ENCODE data around the gene ALK.

The ALK gene

DNA sequence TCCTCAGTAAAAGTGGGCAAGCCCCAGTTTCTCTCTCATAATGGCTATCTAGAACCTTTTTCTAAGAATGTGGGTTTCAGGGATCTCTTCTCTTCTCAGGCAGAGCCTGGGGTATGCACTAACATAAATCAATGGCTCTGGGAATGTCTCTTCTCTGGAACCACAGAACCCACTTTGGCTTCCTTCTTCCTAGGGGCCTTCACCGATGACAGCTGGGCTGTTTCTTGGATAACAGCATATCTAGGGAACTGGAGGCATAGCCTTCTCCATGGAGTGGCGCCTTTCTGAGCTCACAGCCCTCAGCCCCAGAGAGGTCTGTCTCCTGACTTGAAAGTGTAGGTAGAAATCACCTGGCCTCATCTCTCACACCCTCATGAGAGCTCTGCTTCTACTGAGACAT, 558.3 kb downstream of the ALK start:
- no peak for DNase-seq (ENCODE audit: low read depth)

- no peak for DNase-seq (ENCODE audit: low read depth)
These were observed 560.2 kb downstream of the ALK start for GRCh38 chr2:29361231-29361630.

GRCh38 chr2:29360016-29360784, 561.2 kb downstream of the ALK start:
- DNase-seq (ENCODE audit: low read depth): no peak

DNA sequence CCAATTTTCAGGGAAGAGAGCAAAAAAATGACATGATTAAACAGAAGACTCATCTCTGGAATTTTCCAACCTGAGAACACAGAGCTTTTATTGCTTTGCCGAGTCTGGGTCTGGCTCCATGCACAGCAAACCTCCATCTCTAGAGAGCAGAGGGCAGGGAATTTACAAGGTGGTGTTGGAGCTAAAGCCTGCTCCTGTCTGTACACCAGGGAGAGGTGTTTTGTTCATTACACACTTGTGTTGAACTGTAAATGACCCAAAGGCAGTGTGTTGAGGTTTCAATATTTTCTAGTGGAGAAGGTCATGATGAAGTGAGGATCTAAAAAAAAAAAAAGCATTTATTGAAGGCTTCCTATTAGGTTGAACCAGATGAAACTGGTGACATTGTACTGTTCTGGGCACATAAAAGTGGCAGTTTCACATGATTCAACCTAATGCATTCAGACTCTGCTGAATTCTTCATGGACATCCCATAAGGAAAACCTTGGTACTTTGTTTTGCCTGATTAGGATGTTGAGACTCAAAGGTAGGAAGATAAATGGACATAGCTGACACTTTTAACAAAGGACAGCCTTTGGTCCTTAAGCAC, 567.9 kb downstream of the ALK start:
- no peak for DNase-seq (ENCODE audit: low read depth)

GRCh38 chr2:29351916-29352591, 569.3 kb downstream of the ALK start:
- no peak for DNase-seq (ENCODE audit: low read depth)

GRCh38 chr2:29351248-29351647, 570.1 kb downstream of the ALK start:
- DNase-seq (ENCODE audit: low read depth): no peak

DNA sequence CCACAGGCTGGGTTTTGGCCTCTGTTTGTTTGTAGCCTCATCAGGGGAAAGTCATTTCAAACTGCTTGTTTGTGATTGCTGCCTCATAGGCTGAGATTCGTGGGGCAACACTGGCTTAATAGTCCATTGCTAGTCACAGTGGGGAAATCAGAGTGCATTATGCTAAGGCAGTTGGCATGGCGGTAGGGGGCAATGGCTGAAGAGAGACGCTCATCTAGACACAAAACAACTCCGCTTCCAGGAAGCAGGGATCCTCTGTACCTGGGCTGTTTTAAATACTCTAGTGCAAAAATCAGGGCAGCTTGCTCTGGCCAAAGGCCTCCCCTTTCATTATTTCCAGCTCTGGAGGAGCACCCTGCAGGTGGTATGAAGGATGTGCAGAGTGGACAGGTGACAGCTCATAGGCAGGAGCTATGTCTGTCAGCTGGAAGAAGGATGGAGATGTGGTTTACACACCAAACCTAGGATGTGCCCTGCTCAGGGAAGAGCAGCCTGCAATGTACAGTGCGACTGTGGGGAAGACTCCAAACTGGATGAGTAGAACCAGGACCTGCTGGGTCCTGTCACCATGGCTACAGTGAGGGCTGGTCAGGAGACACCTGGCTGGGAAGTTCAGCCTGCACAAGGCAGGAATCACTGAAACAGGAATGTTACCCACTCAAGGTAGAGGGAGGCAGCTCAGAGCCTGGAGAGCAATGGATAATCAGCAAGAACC, 571.9 kb downstream of the ALK start:
- DNase-seq (ENCODE audit: low read depth): no peak

DNA sequence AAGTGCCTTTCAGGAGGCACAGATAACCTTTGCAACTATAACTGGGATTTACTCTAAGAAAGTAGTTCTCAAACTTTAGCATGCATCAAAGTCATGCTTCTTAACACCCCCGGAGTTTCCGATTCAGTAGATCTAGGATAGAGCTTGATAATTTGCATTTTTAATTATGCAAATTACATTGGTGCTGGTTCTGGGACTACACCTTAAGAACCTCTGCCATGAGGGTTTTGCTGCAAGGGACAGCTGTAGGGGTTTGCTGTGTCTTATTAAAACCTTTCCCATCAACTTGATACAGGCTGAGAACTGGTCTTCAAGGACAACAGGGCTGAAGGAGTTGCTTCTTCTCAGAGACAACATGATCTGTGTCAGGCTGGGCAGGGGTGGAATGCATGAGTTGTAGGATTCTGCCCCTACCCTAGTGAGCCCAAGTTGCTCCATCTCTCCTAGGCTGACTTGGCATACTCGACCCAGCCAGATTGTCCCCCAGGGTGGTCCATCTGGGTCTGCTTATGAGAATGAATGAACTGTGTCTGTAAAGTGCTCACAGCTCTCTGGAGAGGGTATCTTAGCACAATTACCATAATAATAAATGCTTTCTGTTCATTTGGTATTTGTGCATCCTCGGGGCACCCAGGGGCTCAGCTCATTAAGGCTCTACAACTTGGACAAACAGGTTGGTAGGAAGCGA, 573.5 kb downstream of the ALK start:
- no peak for DNase-seq (ENCODE audit: low read depth)

- DNase-seq (ENCODE audit: low read depth): no peak
These were observed 576.1 kb downstream of the ALK start for GRCh38 chr2:29345236-29345635.

GRCh38 chr2:29343830-29344229, 577.6 kb downstream of the ALK start:
- DNase-seq (ENCODE audit: low read depth): no peak

DNA sequence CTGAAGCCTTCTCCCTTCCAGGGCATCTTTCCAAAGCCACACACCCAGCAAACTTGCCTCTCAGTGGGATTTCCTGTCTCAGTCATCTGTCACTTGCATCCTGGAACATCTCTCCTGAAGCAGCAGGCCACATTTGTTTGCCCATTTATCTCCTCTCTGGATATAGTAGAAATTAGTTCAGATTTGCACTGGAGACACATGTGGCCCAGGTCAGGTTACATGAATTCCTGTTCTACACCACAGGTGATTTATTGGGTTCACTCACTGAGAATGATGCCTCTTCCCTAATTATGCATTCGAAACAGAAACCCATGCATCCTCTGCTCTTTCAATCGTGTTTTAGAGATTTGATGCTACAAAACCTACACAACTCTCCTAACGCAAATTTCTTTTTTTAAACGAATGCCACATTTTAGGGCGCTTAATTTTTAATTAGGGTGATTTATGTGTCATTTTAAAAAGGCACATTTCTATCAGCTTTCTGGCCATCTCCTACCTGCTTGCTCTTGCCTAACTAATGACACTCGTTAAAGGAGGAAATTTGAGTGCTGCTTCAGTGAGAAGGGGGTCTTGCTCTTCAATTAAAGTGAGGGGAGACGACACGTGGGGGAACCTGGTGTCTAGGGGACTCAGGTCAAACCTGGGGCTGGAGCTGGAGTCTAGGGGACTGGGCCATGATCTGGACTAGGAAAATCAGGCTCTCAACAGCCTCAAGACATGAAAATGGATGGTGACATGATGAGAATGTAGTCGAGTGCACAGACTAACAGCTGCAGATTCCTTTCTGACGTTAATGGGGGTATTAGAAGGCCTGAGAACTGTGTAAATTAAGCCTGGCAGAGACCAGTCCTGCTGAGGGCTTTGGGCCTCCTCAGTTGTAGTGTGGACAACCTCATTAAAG, 584.8 kb downstream of the ALK start:
- no peak for DNase-seq (ENCODE audit: low read depth)

- DNase-seq (ENCODE audit: low read depth): no peak
These were observed 586.0 kb downstream of the ALK start for GRCh38 chr2:29335396-29335795.

GRCh38 chr2:29334706-29335105, 586.7 kb downstream of the ALK start:
- DNase-seq (ENCODE audit: low read depth): no peak

DNA sequence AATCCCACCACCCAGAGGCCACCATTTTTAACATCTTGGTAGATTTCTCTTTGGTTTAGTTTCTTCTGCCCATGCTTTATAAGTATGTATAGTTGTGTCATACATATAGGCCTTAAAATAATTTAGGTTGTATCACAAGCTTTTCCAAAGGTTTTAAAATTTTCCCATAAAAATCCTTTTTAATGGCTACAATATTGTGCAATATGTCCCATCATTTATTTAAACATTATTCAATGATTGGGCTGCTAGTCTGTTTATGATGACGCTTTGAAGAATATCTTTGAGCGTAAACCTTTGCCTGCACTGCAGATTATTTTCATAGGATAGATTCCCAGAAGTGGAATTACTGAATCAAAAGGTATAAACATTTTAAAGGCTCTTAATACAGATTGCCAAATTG, 588.8 kb downstream of the ALK start:
- DNase-seq (ENCODE audit: low read depth): no peak

DNA sequence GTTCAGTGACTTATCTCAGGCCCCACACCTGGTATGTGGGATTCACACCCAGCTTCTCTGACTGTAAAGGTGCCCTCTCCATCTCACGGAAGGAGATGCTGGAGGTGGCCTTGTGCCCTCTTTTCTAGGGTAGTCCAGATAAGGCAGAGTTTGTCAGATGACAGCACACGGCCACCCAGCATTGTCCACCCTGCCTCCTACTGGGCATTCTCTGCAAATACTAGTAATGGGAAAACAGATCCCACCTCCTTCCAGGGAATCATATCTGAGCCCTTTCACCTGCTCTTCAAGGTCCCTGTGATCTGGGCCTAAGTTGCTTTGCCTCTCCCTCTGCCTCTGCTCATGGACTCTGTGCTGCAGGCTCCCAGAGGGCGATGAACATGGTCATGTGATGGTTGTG, 591.5 kb downstream of the ALK start:
- DNase-seq (ENCODE audit: low read depth): no peak

GRCh38 chr2:29326926-29327325, 594.5 kb downstream of the ALK start:
- no peak for DNase-seq (ENCODE audit: low read depth)

DNA sequence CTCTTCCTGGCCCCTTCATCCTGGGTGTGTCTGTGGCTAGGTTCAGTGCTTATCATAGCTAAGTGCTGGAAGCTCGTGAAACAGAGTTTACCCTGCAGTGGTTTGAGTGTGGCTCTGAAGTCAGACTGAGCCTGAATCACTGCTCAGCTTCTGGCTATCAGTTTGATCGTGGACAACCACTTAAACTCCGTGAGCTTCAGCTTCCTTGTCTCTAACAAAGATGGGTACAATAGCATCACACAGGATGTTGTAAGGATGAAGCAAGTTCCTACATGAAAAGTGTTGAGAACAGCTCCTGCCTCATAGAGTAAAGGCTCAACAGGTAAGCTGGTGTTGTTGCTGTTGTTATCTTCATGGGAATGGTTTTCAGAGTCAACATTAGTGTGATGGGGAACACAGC, 595.8 kb downstream of the ALK start:
- DNase-seq (ENCODE audit: low read depth): no peak

GRCh38 chr2:29323961-29324360, 597.4 kb downstream of the ALK start:
- no peak for DNase-seq (ENCODE audit: low read depth)

DNA sequence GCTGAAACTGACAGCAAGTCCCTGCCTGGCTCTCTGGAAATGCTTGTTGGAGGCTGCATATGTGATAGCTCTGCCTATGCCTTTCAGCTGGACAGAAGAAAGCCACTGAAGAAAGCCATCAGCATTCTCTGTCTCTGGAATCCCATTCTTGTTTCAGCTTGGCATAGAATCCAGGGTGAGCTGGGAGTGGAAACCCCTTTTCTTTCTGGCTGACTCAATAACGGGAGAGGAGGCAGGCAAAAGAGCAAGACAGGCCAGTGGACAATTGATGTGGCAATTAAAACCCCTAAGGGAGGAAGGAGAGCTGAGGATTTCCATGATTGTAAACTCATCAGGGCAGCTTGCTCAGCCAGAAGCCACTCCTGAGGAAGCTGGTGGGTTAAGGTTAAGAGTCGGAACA, 598.1 kb downstream of the ALK start:
- DNase-seq (ENCODE audit: low read depth): no peak

DNA sequence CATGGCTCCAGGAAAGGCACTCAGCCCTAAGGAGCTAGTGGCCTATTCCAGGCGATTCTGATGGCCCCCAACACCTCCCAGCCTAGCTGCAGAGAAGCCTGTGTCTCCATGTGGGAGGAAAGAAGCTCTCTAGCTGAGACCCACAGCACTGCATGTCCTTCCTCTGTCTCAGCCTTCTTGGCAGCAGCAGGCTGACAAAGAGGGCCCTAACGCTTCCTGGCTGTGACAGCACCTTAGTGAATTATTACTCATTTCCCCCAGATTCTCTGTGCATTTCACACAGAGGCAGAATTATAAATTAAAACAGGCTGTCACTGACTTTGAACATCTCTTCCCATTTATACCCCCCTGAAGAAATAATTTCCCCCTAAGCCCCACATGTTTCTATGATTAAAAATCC, 599.4 kb downstream of the ALK start:
- no peak for DNase-seq (ENCODE audit: low read depth)

- DNase-seq (ENCODE audit: low read depth): no peak
These were observed 603.4 kb downstream of the ALK start for GRCh38 chr2:29317801-29318485.

Data from non-pigmented ciliary epithelial cell (primary cell).